Prostate gland (tissue), 2 donors: ENCODE data around the gene LYZL6.

Experiments
- CTCF ChIP-seq, 4 experiments: fragments of 200-600 bp in 2 of 4; fragments of 450-650 bp in 2 of 4; sonication (generic) in 2 of 4; IDR thresholded peaks; 1 replicate in 3 of 4; 2 replicates in 1 of 4; pipeline ENCODE4 v1.5.1; 2016 to 2019; ENCODE audit warnings: antibody characterized with exemption in 4 of 4, mild to moderate bottlenecking in 2 of 4, moderate library complexity in 2 of 4
- POLR2A ChIP-seq: fragments of 450-650 bp; IDR thresholded peaks from one replicate; pipeline ENCODE4 v1.6.1; 2016; ENCODE audit warnings: antibody characterized with exemption, mild to moderate bottlenecking
- POLR2AphosphoS5 ChIP-seq: sonication (generic); formaldehyde crosslinking; IDR thresholded peaks from one replicate; pipeline ENCODE4 v1.6.1; 2017; ENCODE audit warnings: antibody characterized with exemption

- no peak for TF ChIP-seq CTCF (IDR thresholded peaks at IDR 0.05)
- no peak for TF ChIP-seq POLR2A
- no peak for TF ChIP-seq POLR2AphosphoS5
These were observed 40.1 kb downstream of the LYZL6 start for GRCh38 chr17:35903451-35903850.
